Stimulated activated CD4-positive, alpha-beta T cell treated with anti-CD3 and anti-CD28 coated beads, TNF-alpha, amount 100 ng/mL, for 24 hours (primary cell): ENCODE measurements around the gene GLIPR2.
"Not testable (repeated sequence)": the region's sequence is repeated elsewhere in the genome, so short reads cannot be mapped to it uniquely, and the experiment has no call there.

Experiments
- DNase-seq, 3 experiments: peaks; one replicate each; pipeline ENCODE4 v3.0.0-alpha.2; 2020; ENCODE audit warnings: low read depth in 3 of 3

Gene GLIPR2

DNA sequence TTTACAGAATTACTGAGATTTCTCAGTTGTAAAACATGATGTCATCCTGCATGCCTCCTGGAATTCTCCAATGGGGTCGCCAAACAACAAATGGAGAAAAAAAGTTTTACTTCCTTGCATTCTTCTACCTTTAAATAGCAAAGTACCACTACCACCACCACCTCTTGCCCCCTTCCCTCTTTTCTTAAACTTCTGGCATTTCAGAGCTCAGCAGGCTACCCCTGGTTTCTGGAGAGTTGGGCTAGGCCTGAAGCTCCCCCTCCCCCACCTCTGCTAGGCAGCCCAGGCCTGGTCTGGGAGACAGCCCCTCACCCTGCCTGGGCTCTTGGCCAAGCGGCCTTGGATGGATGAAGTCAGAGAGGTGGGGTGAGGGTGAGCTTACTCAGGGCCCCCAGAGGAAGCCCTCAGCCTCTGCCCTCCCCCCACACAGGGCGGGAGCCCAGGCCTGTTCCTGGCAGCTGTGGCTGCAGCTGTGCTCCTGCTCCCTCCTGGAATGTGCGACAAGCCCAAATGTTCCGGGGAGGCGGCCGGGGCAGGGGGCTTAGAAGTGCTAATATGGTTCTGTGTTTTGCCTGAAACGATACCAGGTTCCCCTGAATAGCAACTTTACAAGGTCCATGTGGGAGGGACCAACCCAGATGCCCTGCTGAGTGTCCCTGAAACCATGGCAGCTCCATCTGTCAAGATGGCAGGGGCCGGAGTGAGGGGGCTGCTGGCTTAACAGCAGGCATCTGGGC lies 26.7 kb downstream of the GLIPR2 start:
- DNase-seq: no peak

DNA sequence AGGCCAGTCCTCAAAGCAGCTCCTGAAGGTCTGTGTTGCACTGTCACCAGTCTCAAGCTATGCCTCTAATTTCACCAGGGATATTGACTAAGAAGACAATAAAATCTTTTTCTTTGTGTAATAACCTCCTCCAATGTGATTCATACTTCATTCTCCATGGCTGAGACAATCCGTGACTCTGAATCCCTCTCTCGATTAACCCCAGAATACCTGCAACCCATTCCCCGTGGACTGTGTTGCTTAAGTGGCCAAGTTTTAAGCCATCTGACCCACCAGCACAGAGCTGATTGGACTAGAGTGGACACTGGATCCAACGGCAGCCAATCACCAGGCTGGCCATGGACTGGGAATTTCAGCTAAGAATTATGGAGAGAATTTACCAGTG lies 27.2 kb downstream of the GLIPR2 start:
- no peak for DNase-seq

DNA sequence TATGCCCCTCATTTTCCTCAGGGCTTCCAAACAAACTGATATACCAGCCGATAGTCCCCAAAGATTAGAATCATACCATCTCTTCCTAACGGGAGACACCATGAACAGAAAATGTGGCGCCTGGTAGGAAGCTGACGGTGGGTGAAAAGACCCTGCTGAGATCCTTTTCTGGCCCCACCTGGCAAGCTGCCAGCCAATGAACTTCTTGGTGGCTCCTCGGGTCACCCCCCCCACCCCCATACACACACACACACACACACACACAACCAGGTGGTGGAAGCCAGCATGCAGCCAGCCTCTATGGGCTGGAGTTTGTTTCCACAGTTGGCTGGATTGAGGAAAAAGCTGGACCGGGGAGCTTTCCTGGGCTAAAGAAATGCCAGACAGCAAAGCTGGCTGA lies 27.8 kb downstream of the GLIPR2 start:
- DNase-seq: no peak

DNA sequence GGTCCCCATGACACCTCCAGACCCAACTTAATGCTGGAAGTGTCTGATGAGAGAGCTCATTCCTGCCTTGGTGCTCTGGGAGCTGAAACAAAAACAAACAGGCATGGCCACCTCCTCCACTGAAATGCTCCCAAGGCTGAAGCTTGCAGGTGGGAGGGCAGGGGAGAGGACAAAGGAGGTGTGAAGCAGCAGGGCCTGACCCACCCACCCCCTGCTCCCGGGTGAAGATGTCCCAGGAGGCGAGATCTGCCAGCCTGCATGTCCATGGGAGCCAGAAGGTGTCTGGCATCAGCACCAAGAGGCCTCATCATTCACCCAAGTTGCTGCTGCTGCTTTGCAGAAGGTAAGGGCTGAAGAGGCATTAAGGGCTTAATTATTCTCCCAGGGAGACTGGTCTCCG lies 28.5 kb downstream of the GLIPR2 start:
- DNase-seq: no peak

DNA sequence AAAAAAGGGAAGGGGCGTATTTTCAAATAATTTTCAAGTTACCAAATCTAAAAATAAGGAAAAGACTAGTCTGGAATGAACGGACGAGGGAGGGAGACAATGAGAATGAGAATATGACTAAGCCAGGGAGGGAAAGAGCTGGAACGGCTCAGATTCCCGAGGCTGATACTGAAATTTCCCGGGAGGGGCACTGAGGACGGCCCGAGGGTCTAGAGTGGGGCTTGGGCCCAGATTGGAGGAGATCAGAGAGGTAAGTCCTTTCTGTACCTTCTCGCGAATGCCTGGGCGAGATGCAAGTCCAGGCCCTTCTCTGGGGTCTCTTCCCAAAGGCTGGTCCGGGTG lies 29.3 kb downstream of the GLIPR2 start:
- DNase-seq: no peak

DNA sequence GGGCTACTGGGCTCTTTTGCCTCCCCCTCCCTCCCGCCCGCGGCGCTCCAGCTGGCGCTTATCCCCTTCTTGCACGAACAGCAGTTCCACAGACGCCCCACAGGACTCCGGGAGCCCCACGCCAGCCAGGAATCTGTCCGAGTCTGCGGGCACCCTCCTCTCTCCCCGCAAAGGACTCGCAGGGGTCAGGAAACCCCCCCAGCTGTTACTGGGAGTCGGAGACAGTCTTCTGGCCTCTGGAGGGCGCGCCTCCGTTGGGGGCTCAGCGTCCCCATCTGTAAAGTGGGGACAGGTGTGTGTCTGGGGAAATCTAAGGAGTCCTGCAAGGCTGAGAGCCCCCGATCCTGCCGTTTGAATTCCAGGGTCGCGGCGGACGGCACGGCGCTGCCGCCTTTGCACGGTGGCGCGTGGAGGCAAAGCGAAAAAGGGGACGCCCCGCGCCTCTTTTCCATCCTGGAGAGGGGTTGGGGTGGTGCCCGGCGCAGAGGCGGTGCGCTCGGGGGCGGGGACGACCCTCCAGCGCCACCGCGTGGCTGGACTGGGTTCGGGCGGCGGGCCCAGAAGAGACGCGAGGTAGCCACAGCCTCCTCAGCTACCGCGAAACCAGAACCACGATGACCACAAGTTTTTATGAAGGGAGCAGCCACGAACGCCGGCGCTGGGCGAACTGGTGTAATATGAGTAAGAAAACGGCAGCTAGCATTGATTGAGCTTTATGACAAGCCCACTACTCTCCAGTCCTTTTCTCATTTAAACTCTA lies 29.8 kb downstream of the GLIPR2 start:
- DNase-seq: peak; percentile 65 to 83 (median 72)

DNA sequence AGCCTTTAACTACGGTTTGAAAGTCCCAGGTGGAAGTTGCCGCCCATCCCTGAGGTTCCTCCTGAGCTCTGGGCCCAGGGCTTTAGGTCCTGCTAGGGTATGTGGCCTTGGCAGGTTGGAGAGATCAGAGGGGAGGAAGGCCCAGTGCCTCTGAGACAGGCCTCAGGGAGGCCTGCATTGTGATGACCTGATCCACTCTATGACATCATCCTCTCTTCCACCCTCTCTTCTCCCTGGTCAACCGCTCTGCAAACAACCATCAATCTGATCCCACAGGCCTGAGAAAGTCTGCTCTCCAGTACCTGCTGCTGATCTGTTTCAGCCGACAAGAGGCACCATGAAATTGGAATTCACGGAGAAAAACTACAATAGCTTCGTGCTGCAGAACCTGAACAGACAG lies 32.6 kb downstream of the GLIPR2 start, which contains the start of gene CCIN:
Gene CCIN, plus strand, starts transcription at position 223 of the 400 bp plus-strand sequence. Its CDS starts 115 bp downstream, at position 338.
- DNase-seq: no peak

DNA sequence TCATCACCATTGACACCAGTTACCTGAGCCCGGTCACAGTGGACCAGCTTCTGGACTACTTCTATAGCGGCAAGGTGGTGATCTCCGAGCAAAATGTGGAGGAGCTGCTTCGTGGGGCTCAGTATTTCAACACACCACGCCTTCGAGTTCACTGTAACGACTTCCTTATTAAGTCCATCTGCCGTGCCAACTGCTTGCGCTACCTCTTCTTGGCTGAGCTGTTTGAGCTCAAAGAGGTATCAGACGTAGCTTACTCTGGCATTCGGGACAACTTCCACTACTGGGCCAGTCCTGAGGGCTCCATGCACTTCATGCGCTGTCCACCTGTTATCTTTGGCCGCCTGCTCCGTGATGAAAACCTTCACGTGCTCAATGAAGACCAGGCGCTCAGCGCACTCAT lies 33.2 kb downstream of the GLIPR2 start:
- DNase-seq: no peak

DNA sequence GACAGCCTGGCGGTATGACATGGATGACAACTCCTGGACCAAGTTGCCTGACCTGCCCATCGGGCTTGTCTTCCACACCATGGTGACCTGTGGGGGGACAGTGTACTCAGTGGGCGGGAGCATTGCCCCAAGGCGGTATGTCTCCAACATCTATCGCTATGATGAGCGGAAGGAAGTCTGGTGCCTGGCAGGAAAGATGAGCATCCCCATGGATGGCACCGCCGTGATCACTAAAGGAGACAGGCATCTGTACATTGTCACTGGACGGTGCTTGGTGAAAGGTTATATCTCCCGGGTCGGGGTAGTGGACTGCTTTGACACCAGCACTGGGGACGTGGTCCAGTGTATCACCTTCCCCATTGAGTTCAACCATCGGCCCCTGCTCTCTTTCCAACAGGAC lies 34.0 kb downstream of the GLIPR2 start:
- DNase-seq: no peak

DNA sequence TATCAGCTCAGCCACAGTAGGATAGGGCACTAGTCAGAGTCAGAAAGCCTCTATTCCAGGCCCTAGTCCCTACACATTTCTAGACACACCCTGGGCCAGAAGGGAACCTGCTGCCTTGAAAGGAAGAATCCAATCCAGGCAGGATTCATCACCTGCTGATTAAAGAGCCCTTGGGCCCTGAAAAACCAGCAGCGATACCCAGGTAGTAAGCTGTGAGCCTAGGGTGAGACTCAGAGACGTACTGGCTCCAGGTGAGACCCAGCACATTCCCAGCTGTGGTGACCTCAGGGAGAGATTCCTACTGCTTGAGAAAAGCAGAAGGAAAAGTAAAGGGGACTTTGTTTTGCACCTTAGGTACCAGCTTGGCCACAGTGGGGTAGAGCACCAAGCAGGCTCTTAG lies 37.3 kb downstream of the GLIPR2 start:
- no peak for DNase-seq

DNA sequence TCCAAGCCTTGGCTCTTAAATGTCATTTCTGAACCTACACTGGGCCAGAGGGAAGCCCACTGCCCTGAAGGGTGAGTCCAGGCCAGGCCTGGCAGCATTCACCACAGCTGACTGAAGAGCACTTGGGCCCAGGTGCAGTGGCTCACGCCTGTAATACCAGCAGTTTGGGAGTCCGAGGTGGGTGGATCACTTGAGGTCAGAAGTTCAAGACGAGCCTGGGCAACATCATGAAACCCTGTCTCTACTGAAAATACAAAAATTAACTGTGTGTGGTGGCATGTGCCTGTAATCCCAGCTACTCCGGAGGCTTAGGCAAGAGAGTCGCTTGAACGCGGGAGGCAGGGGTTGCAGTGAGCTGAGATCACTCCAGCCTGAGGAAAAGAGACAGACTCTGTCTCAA lies 37.7 kb downstream of the GLIPR2 start:
- DNase-seq: no peak

DNA sequence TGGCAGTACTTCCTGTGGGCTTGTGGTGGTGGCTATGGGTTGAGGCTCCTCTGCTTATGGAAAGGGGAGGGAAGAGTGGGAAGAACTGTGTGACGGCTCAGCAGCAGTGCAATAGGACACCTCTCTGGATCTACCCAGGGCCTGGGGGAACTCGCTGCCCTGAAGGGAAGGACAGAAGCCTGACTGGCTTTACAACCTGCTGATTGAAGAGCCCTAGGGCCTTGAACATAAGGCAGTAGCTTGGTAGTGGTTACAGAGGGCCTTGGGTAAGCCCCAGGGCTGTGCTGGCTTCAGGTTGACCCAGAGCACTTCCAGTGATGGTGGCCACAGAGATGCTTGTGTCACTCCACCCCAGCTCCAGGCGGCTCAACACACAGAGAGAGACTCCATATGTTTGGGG lies 38.2 kb downstream of the GLIPR2 start:
- no peak for DNase-seq

DNA sequence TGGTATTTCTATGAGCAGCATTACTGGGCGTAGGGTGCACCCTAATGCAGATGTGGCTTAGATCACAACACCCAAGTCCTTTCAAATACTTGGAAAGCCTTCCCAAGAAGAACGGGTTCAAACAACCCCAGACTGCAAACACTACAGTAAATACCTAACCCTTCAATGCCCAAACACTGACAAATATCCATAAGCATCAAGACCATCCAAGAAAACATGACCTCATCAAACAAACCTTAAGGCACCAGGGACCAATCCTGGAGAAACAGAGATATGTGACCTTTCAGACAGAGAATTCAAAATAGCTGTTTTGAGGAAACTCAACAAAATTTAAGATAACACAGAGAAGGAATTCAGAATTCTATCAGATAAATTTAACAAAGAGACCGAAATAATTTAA lies 38.7 kb downstream of the GLIPR2 start:
- DNase-seq: not testable (repeated sequence)

DNA sequence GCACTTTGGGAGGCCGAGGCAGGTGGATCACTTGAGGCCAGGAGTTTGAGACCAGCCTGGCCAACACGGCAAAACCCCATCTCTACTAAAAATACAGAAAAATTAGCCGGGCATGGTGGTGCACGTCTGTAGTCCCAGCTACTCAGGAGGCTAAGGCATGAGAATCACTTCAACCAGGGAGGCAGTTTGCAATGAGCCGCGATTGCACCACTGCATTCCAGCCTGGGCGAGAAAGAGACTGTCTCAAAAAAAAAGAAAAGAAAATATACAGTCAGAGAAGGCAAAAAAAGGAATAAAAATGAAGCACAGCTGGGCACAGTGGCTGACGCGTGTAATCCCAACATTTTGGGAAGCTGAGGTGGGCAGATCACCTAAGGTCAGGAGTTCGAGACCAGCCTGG lies 40.0 kb downstream of the GLIPR2 start:
- DNase-seq: not testable (repeated sequence)

DNA sequence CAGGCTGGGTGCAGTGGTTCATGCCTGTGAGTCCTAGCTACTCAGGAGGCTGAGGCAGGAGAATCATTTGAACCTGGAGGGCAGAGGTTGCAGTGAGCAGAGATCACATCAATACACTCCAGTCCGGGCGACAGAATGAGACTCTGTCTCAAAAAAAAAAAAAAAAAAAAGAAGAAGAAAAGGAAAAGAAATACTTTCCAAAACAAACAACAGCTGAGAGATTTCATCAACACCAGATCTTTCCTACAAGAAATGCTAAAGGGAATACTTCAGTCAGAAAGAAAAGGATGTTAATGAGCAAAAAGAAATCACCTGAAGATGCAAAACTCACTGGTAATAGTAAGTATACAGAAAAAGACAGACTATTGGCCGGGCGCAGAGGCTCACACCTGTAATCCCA lies 41.0 kb downstream of the GLIPR2 start:
- no peak for DNase-seq

DNA sequence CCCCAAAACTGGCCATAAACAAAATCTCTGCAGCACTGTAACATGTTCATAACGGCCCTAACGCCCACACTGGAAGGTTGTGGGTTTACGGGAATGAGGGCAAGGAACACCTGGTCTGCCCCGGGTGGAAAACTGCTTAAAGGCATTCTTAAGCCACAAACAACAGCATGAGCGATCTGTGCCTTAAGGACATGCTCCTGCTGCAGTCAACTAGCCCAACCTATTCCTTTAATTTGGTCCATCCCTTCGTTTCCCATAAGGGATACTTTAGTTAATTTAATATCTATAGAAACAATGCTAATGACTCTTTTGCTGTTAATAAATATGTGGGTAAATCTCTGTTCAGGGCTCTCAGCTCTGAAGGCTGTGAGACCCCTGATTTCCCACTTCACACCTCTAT lies 43.7 kb downstream of the GLIPR2 start:
- DNase-seq: not testable (repeated sequence)

DNA sequence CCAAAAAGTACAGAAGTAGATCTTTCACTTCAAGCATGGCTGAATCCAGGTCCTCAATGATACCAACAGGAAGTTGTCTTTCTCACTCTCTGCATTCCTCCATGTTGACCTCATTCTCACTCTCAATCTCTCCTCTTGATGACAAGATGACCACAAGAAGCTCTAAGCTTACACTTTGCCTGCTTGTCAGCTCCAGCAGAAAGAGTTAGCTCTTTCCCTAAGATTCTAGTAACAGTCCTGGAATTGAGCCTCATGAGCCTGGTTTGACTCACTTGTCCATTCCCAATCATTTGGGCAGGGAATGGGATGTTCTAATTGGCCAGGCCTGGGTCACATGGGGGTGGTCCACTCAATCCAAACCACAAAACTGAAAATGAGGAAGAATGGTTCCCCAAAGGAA lies 50.9 kb downstream of the GLIPR2 start:
- no peak for DNase-seq

DNA sequence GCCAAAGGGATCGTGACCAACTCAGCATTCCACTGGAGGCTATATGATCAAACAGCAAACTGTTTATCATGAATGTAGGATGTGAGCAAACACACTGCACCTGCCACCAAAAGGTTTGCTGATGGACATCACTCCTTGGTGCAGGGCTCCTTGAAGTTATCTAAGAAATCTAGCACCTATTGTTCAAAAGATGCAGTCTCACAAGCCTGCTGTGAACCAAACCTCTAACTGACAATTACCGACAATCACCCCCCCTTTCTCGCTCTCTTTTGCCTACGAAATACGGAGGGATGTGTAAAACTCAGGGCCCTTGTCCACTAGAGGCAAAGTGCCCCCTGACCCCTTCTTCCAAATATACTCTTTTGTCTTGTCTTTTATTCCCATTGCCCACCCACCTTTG lies 51.7 kb downstream of the GLIPR2 start:
- DNase-seq: no peak

DNA sequence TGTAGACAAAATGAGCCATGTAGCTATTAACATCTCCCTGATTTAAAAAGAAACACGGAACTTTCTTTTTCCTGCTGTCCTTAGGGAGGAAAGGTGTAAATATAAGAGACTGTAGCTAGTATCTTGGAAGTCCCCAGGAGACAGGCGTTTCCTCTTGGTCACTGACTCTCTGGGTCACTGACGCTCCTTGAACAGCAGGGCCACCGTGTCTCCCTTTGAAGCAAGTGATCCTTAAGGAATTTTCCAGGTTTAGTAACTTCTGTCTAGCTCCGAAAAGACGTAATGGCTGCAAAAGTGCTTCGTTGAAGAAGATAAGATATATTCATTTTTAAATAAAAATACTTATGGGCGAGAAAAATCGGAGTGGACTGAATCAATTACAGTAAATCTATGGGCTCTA lies 53.4 kb downstream of the GLIPR2 start:
- no peak for DNase-seq

DNA sequence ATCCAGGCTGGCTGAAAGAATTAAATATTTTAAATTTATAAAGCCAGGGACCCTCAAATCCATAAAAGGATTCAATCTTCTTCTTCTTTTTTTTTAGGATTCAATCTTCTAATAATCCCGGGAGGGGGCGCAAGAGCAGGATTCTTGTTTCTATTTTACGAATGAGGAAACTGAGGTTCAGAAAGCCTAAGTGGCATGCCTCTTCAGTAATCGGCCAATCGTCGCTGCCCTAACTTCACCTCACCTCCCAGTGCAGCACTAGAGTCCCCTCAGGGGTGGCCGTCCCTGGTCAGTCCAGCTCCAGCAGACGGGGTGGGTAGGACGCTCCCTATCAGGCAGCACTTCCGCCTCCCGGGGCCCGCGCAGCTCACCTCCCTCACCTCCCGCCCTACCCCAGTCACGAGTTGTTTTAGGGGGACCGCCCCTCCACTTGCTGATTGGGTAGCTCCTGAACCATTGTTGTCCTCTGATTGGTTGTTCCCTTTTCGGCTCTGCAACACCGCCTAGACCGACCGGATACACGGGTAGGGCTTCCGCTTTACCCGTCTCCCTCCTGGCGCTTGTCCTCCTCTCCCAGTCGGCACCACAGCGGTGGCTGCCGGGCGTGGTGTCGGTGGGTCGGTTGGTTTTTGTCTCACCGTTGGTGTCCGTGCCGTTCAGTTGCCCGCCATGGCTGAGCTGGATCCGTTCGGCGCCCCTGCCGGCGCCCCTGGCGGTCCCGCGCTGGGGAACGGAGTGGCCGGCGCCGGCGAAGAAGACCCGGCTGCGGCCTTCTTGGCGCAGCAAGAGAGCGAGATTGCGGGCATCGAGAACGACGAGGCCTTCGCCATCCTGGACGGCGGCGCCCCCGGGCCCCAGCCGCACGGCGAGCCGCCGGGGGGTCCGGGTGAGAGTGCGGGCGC lies 54.1 kb downstream of the GLIPR2 start, which contains the start of gene CLTA:
Gene CLTA, plus strand, starts transcription at position 534 of the 902 bp plus-strand sequence. Its CDS starts 136 bp downstream, at position 670.
- peak; percentile 90 to 93 (median 91) for DNase-seq

DNA sequence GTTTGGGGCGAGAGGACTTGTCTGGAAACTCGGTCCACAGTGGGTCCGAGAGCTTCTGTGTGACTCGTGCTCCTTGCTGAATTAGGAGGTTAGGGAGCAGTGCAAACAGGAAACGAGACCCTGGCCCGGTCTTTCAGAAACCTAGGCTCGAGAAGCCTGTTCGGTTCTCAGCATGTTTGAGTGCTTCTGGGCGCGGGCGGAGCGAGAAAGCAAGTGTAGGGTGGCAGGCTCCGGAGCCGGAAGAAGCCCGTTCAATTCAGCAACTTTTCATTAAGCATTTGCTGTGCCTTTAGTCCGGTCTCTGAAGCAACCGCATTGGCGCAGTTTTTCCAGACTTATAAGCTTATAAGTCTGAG lies 54.7 kb downstream of the GLIPR2 start:
- peak; percentile 17 to 42 (median 24) for DNase-seq

DNA sequence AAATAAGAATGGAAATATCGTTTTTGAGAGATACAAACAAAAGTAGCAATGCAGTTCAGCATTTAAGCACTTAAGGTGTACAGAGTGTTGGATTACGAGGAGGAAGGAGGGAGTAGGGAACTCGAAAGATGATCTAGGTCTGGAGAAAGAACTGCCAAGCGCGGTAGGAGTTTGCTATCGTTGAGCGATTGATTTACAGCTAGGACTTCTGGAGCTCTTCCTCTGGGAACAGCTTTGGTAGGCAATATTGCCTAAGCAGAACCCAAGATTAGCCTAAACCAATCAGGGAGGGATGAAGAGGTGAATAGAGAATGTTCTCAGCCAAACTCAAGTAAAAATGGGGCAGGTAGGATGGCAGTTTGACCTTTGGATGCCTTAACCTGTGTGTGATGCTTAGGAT lies 55.2 kb downstream of the GLIPR2 start:
- no peak for DNase-seq
